HG03558 (cell line): ENCODE data around the gene STIM1.

ENCODE experiments used
- ATAC-seq: cut with Tn5 transposase; IDR thresholded peaks from one replicate; pipeline ENCODE4 v1.9.1; 2021; ENCODE audit warnings: moderate number of reproducible peaks; ENCODE audit not compliant: unreplicated experiment; ENCODE audit errors: extremely low read depth

STIM1 gene

DNA sequence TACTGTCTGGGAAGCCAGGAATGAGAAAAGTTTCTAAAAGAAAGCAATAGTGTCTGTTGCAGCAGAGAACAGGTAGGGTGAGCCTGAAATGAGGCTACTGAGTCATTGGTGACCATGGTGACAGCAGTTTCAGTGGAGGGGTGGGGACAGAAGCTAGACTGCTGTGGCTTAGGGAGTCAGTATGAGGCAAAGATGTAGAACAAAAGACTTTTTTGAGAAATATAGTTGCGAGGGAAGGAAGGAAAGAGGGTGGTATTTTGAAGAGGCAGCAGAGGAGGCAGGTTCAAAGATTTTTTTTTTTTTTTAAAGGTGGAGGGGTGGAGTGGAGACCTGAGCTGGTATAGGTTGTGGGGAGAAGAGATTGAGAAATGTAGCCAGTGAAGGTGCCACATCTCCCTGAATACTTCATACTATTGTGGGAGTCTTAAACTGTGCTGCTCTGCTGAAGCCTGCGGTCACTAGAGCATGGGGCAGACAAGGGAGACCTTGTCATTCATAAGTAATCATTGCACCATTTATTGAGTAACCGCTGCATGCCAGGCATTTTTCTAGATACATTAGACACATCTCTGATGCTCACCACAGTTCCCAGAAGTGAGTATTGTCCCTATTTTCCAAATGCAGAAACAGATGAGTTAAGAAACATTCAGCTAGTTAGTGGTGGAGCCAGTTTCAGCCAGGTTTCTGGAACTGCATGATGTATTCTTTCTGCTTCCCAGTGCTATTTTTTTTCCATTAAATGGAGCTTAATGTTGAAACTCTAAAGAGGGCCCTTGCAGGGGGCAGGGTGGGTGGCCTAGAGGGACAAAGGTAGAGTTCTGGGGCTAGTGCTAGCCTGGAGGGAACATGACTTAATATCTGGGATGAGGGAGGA, 49.9 kb downstream of the STIM1 start:
- ATAC-seq = peak; percentile 63

DNA sequence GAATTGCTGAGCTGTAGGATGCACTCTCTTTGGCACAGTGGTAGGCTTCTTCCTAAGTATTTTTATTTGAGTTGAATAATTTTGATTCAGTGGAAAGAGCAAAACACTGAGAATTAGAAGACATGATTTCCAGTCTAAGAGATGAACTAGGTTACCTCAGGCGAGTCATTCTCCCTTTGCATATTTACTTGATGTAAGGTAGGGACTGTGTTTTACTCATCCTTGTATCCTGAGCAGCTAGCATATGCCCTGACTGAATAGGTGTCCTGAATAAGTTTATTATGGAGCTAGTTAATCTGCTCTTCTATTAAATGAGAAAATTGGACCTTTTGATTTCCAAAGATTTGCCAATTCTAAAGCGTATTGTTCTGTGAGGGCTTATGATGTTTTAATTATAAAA, 50.7 kb downstream of the STIM1 start:
- no peak for ATAC-seq

DNA sequence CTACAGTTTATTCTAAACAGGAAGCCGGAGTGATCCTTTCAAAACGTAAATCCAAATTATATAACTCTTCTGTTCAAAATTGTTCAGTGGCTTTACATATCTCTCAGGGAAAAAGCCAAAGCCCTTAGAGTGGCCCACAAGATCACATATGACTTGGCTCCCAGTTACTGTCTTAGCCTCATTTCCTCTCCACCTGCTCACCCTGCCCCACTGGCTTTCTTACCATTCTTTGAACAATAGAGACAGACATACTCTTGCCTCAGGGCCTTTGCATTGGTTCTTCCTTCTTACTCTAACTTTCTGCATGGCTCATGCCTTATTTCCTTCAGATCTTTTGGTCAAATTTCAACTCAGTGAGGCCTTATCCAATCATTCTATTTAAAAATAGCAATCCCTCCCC, 52.1 kb downstream of the STIM1 start:
- ATAC-seq = no peak

DNA sequence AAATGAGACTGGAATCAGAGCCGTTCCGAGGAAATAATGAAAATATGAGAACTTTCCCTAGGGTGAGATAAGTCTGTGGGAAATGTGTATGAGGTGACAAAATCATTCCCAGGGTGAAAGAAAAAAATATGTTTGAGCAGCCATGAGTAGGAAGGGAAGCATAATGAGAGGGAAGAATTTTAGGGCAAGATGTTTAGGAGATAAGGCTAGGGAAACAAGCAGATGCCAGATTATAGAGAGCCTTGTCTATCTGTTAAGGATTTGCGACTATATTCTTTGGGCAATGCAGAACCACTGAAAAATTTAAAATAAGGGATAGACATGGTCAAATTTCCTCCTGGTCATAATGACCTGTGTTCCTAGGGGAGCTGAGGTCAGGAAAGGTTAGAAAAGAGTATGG, 54.4 kb downstream of the STIM1 start:
- no peak for ATAC-seq

DNA sequence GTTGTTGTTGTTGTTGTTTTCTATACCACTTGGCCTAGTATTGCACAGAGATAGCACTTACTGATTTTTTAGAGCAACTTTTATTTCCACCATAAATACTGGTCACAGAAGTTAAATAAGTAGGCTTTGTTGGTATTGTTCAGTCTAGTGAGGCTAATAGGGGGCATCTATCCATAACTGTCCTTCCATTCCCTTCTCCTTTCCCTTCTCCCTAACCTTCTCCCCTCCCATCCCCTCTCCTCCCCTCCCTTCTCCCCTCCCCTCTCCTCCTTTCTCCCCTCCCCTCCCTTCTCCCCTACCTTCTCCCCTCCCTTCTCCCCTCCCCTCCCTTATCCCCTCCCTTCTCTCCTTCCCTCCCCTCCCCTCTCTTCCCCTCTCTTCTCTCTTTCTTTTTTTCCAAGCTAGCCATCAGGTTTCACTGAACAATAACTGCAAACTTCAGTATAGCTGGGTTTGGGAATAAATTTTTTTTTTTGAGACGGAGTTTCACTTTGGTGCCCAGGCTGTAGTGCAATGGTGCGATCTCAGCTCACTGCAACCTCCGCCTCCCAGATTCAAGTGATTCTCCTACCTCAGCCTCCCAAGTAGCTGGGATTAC, 56.5 kb downstream of the STIM1 start:
- no peak for ATAC-seq

DNA sequence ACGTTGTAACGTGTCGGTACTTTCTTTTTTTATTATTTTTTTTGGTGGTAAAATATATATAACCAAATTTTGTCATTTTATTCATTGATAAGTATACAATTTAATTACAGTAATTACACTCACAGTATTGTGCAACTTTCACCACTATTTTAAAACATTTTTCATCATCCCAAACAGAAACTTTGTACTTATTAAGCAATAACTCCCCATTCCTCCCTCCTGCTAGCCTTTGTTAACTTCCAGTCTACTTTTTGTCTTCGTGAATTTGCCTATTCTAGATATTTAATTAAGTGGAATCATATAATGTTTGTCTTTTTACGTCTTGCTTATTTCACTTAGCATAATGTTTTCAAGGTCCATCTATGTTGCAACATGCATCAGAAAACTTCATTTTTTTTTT, 58.5 kb downstream of the STIM1 start:
- ATAC-seq = no peak

DNA sequence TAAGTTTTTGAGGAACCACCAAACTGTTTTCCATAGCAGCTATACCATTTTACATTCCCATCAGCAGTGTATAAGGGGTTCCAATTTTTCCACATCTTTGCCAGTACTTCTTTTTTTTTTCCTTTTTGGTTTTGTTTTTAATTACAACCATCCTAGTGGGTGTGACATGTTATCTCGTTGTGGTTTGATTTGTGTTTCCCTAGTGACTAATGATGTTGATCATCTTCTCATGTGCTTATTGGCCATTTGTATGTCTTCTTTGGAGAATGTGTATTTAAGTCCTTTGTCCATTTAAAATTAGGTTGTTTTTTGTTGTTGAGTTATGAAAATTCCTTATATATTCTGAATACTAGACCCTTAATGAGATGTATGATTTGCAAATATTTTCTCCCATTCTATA, 59.3 kb downstream of the STIM1 start:
- ATAC-seq = no peak

DNA sequence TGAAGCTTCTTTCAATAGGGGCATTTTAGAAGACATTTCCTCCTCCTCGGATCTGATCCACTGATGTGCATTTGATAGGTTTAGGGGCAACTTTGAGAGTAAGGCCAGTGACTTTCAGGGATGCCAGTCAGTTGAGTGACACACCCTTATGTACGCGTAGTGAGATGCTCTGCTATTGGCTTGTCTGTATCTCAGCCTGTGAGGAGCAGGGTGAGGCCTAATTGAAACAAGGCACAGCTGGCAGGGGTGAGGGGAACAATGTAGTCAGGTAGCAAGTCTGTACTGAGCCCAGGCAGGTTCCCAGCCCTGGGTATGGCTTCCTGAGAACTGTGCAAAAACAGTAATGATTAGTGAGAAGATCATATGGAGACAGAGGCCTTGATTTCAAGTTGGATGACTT, 61.5 kb downstream of the STIM1 start:
- ATAC-seq = no peak

DNA sequence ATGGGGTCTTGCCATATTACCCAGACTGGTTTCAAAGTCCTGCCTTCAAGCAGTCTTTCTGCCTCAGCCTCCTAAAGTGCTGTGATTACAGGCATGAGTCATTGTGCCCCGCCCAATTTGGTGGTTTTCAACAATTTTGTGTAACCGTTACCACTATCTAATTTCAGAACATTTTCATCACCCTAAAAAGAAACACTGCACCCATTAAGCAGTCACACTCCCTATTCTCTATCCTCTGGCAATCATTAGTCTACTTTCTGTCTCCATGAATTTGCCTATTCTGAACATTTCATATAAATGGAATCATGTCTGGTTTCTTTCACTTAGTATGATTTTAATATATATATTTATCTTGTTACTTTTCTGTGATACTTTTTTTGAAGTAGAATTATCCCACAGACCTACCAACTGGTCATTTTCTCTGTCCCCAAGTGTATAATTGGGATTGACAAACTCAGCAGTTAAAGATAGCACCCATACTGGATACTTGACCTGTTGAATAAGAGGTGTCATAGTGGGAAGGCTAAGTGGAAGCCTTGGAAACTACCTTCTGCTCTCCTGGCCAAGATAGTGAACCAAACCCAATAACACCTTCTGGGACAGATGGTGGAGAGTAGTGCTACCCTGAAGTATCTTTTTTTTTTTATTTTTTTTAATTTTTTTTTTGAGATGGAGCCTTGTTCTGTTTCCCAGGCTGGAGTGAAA, 64.8 kb downstream of the STIM1 start:
- ATAC-seq = no peak

DNA sequence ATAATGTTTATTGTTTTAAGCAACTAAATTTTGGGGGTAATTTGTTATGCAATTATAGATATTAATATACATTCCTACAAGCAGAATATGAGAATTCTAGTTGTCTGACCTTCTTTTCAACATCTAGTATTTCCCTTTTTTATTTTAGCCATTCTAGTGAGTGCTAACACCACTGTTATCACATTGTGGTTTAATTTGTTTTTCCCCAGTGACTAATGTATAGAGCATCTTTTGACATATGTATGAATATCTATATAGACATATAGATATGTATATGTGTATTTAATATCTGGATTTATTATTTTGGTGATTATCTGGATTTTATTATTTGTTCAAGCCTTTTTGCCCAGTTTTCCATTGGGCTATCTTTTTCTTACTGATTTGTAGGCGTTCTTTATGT, 66.6 kb downstream of the STIM1 start:
- ATAC-seq = no peak

DNA sequence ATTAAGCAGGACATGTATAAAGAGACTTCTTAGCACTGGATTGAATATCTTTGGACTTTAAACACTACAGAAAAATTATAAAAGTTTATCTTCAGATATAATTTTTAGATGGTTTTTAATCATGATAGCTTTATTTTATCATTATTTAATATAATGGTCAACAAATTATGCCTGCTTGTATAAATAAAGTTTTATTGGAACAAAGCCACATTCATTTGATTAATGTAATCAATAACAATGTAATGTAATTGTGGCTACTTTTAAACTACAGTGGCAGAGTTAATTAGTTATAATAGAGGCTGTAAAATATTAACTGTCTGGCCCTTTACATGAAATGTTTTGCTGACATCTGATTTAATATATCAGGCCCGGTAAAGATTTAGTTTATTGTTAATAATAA, 70.0 kb downstream of the STIM1 start:
- no peak for ATAC-seq

DNA sequence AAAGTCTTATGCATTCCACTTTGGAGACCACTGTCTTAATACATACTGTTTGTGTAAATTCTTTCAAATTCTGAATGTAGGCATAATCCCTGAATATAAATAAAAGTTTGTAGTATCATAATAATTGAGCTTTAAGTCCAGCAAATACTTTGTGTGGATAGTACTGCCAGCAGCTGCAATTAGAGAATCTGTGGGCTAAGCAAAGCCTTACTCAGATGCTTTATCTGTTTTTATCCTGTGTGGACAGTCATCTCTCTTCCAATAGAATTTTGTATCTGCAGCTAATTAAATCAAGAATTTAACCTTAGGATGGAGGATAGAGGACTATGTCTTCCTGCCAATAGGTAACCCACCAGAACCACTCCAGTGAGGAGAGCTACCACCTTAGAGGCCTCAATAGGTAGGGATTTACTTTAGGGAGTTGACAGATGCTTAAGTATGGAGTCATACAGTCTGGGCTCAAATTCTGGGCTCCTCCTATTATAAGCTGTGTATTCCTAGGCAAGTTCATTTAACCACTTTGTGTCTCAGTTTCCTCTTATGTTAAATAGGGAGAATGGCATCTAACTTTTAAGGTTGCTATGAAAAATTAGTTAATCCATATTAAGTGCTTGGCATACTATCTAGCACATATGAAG, 71.1 kb downstream of the STIM1 start:
- ATAC-seq = no peak

DNA sequence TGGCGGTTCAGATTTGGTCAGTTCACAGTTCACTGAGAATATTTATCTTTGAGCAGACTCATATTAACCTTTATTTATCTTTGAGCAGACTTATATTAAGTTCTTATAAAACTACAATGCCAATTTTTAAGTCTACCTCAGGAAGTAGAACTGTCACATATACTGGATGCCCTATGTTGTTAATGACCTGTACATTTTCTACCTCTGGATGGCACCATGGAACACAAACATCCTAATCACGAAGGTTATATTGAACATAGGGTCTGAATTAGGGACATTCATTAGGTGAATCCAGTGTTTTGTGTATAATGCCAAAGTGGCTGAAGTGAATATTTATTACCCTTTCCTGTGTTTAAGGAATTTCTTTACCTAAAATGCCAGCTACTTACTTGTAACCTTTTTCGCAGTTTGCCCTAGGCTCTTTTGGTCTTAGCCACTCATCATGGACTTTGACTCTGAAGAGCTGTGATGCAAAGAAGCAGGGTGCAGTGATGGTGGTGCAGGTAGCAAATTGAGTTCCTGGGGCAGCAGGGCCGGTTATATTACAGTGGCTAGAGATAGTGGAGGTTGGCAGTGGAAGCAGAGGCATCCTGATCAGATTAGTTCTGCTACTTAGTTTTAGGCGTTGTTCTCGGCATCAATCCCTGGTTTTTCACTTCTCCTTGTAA, 71.8 kb downstream of the STIM1 start:
- no peak for ATAC-seq

DNA sequence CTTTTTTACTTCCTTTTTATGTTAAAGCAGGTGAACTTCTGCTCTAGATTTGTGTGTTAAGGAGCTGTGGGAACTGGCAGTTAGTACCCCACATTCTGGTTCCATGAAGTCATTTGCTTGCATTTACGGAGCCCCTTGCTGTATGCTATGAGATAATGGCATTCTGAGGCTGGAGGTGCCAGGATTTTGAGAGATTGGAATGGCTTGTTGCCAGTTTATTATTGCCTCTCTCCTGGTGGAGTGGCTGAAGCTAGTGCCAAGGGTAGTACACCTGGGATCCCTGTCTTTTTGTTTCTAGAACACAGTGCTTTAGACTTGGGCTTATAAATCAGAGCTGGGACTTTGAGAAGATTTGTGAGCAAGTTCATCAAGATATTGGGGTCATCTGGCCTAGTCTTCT, 73.8 kb downstream of the STIM1 start:
- ATAC-seq = no peak

DNA sequence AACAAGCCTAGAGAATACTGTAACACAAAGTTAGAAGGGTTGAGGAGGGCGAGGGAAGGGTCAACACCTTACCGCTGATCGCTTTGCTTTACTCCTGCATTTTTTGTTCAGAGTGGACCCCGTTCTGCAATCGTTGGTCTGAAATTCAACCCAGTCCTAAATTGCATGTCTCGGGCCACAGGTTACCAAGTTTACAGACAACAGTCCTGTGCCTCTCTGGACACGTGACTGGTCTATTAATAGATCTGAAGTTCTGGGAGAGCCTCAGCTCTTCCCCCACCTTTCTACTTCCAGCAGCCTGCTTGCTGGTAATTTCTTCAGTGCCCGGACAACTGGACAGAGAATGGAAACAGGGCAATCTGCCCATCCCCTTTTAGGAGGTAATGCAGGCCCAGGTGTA, 74.2 kb downstream of the STIM1 start:
- ATAC-seq = no peak

DNA sequence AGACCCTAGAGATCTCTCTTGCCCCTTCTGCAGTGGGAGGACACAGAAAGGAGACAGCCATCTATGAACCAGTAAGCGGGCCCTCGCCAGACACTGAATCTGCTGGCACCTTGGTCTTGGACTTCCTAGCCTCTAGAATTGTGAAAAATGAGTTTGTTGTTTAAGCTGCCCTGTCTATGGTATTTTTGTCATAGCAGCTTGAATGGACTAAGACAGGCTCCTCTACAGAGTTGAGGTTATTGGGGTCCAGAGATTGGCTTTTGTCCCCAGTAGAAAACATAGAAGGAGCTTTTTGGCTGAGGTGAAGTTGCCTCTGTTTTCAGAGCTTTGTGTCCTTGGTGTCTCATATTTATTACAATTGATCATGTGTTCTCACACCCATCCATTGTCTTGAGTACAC, 77.2 kb downstream of the STIM1 start:
- no peak for ATAC-seq

DNA sequence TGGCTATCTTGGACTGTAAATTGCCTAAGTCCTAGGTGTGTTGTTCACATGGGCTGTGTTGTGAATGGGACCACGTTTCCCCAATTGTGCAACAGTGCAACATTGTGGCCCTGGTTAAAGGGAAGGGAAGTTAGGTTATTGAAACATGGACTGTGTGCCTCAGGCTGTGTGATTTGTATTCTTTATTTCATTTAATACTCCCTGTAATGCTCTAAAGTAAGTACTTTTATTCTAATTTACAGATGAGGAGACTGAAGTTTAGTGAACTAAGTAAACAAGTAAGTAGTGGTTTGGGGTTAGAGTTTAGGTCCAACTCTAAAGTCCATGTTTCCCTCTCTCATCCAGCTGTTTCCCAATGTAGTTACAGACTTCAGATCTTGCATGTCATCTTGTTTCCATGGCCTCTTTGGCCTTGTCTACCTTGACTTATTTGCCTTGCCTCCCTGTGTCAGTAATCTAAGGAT, 77.7 kb downstream of the STIM1 start:
- ATAC-seq = no peak

DNA sequence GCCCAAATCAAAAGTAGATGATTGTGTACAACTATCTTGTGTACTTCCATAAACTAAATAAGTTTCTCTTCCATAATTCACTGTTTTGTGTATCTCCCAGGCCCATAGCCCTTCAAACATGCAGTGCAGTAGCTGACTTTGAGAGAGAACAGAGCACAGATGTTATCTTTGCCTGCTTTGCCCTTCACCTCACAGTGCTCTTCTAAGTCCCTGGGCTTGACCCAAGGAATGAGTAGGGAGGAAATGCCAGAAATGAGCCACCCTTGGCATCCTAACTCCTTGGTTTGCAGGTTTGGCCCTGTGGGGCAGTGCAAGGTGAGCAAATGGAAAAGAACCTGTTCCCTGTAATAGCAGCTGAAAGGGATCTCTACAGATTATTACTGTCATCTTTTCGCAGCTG, 79.2 kb downstream of the STIM1 start:
- no peak for ATAC-seq

DNA sequence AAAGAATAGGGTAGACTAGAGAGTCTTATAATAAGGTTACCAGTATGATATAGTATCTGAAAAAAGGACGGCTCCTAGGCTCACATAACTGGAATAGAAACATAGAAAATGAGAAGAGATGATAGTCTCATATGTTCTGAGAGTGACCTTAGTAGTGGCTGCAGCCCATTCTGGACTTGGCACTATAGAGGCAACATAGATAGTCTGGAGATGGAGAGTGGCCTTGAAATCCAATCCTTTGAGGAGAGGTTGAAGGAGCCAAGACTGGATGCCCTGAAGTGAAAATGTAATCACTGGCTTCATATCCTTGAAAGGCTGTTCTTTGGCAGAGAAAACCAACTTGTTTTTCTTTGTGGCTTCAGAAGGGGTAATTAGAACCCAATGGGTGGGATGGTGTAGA, 81.1 kb downstream of the STIM1 start:
- no peak for ATAC-seq

DNA sequence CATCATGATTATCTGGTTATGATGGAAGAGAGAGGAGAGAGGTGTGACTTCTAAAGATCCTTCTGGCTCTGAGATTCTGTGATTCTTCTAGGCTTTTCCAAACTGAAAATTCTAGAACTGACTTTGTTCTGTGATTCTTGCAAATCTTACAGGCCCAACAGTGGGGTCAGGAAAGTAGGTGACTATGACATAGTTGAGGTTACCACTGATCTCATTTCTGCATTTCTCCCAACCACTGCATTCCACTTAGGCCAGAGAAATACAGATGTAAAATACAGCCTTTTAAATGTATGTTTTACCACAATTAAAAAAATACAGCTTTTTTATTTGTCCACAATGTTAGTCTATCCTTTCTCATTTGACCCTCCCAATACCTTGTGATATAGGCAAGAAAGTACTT, 83.7 kb downstream of the STIM1 start:
- ATAC-seq = no peak
